NCI-H187 treated with DMSO at 0.1 percent for 48 hours (cell line): ENCODE results near the gene BTBD8.
A peak's percentile ranks its signal among the peaks of the same experiment; 100 is the strongest.
"Not testable (repeated sequence)": the region's sequence is repeated elsewhere in the genome, so short reads cannot be mapped to it uniquely, and the experiment has no call there.

Experiments used
- DNase-seq: peaks from one replicate; lab custom pipeline; 2025; lab: John Stamatoyannopoulos, UW

The BTBD8 gene

GRCh38 chr1:92080128-92080985 is at the start of gene BTBD8:
Gene BTBD8, plus strand, starts transcription at chr1:92080345. Its CDS starts 227 bp downstream, at chr1:92080572.
- DNase-seq, result peak; percentile 57

GRCh38 chr1:92030656-92031107 is 49.5 kb upstream of the BTBD8 start:
- no peak for DNase-seq

DNA sequence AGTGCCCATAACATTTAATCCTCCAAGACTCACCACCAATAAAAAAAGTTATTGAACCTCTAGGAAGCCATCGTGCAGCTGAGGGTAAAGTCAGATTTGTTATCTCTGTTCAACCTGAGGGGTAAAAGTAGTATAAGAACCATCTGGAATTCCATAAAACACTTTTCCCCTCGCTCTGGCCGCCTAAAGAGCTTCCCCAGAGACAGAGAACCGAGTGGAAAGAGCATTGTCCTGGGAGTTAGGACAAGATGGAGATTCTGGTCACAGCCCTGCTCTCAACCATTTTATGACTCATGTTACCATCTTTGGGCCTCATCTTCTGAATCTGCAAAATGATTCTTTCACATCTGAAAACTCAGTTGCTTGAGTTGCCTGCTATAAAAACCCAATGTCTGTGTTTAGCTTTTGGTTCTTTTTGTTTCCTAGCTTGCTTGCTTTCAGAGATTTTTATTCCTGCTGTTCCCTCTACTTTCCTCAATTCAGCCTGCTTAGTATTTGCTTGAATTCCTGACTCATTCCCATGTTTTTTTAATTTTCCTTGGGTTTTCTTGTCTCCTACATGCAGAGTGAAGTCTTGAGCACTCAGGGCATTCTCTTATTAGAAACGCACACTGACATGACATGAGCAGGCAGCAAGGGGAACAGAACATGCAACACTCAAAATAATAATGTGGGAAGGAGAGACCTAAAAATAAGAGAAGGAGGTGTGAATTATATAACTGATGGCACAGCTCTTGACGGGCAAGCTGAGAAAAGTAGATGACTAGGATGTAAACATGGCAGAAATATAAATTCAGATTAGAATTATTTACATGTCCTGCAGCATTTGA is 48.6 kb upstream of the BTBD8 start:
- no peak for DNase-seq

GRCh38 chr1:92037400-92037799 is 42.7 kb upstream of the BTBD8 start:
- no peak for DNase-seq

GRCh38 chr1:92038695-92039346 is 41.3 kb upstream of the BTBD8 start:
- no peak for DNase-seq

DNA sequence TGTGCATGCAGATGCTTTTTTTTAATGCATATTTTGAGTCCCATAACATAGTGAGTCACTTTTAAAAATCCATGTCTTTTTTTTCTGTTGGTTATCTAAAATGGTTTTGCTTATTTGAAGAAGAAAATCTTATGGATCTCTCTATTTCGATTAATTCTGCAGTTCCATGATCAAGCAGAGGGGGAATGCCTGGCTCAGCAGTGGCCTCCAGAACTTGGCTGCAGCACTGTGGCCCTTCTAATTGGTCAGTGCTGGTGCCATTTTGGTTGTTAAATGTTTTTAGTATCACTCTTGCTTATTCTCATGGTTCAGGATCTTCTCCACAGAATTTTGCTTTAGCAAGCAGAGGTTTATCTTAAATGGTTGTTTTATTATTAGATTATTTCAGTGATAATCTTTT is 39.2 kb upstream of the BTBD8 start:
- no peak for DNase-seq

- DNase-seq, result no peak
These were observed 36.5 kb upstream of the BTBD8 start for GRCh38 chr1:92043621-92044020.

- no peak for DNase-seq
These were observed 34.2 kb upstream of the BTBD8 start for GRCh38 chr1:92045766-92046495.

- no peak for DNase-seq
These were observed 28.2 kb upstream of the BTBD8 start for GRCh38 chr1:92051948-92052347.

DNA sequence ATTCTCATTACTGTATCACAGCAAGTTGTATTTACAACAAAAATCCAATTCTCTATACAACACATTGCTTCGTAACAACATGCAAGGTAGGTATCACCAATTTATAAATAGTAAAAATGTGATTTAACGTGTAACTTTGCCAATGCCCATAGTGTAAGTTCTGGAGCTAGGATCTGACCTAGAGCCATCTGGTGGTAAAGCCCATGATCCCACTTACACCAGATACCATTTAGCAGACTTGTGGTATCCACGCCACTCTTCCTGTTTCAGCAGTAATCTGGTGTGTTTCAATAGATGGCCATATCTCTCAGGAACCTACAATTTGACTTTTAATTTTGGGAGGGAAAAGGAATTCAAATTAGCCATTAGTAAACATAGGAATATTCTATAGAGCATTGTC is 15.1 kb upstream of the BTBD8 start:
- no peak for DNase-seq

- DNase-seq, result no peak
These were observed 13.8 kb upstream of the BTBD8 start for GRCh38 chr1:92066321-92066720.

DNA sequence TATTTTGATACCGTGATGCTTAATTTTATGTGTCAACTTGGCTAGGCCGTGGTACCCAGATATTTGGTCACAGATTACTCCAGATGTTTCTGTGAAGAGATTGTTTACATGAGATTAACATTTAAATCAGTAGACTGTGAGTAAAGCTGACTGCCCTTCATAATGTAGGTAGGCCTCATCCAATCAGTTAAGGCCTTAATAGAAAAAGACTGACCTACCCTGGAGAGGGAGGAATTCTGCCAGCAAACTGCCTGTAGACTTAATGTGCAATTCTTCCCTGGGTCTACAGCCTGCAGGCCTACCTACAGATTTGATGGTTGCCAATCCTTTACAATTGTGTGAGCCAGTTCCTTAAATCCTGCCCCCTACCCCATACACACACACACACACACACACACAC is 9.3 kb upstream of the BTBD8 start:
- DNase-seq, result no peak

GRCh38 chr1:92074446-92074845 is 5.7 kb upstream of the BTBD8 start:
- DNase-seq, result not testable (repeated sequence)

GRCh38 chr1:92075311-92075710 is 4.8 kb upstream of the BTBD8 start, which contains the start of gene SETSIP:
Gene SETSIP, minus strand, starts transcription at chr1:92075411. Its CDS starts 0 bp downstream, at chr1:92075411.
- no peak for DNase-seq

- DNase-seq, result no peak
These were observed 3.8 kb upstream of the BTBD8 start for GRCh38 chr1:92076363-92076762.

GRCh38 chr1:92078077-92078476 is 2.1 kb upstream of the BTBD8 start:
- DNase-seq, result not testable (repeated sequence)

DNA sequence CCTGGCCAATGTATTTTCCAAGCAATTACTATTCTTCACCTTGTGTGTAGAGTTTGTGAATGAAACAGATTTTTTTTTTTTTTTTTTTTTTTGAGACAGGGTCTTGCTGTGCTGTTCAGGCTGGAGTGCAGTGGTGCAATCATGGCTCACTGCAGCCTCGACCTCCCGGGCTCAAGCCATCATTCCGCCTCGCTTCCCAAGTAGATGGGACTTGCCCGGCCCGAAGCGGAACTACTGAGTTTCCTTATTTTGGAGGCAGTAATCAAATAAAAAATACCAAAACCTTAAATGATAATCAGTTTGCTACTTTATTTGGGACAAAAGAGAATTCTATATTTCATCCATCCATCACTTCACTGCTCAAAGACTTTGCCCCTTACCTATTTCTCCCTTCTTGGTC is 704 bp upstream of the BTBD8 start:
- DNase-seq, result no peak

DNA sequence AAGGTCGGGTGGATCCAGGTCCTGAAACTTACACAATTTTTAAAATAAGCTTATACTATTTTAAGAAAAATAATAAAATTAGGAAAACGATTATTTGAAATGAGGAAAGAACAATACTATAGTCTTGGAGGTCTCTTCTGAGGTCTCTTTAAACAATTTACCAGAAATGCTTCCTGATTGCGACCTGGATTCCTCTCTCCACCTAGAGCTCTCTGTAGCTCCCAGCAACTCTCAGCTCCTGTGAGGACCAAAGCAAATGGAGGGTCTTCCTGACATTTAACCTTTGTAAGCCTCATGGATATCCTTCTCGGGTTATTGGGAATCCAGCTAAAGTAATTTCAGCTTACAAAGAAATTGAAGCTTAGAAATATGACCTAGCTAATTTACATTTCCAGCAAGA is 886 bp downstream of the BTBD8 start:
- no peak for DNase-seq

DNA sequence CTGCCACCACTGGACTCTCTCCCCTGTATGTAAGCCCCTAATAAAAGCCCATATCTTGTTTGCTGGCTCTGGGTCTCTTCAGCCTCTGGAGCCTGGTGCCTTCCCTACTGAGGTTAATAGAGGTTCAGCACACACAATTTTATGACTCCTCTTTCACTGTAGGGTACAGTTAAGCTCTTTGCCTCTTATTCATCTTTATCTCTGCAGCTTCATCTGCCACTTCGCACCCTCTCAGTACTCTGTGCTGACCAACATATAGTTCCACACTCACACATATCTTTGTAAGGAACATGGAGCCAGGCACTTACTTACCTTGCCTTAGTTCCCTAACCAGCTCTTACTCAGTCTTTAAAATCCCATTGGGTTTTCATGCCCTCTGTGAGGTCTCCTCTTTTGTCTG is 4.5 kb downstream of the BTBD8 start:
- no peak for DNase-seq

- no peak for DNase-seq
These were observed 5.6 kb downstream of the BTBD8 start for GRCh38 chr1:92085727-92086126.

- no peak for DNase-seq
These were observed 7.4 kb downstream of the BTBD8 start for GRCh38 chr1:92087542-92087941.

GRCh38 chr1:92091625-92092024 is 11.5 kb downstream of the BTBD8 start:
- no peak for DNase-seq
